IMR-90 (cell line): Measurements from ENCODE around the gene DPYD. TPM values are rescaled to one million over a fixed set of nuclear protein-coding genes. Genes with fewer than 3 reads are reported as not detected.

Experiments
- ATAC-seq: fragments of 200-7000 bp; cut with Tn5 transposase; 2 replicates; pipeline ENCODE4 v1.9.1; 2020; ENCODE audit warnings: low read depth, mild to moderate bottlenecking, moderate library complexity
- BruUV-seq: library from RNA; stranded (reverse); fragments of 400-500 nt; replicated peaks from 2 replicates; lab custom pipeline; 2021; lab: Mats Ljungman, UMichigan
- CTCF ChIA-PET: fragments of 300-600 bp; formaldehyde crosslinking; extraction: SDS; loops from one replicate; lab custom pipeline; 2021; ENCODE audit warnings: antibody characterized with exemption; lab: Yijun Ruan, JAX
- POLR2A ChIA-PET: fragments of 300-600 bp; sonication (Branson Sonifier 250); formaldehyde crosslinking; loops from one replicate; lab custom pipeline; 2022; ENCODE audit warnings: antibody characterized with exemption; ENCODE audit not compliant: unreplicated experiment; lab: Charles Lee
- DNase-seq: peaks from one replicate; pipeline ENCODE4 v3.0.0; 2013
- H2AFZ ChIP-seq: replicated peaks from 2 replicates; pipeline ENCODE3; 2013; ENCODE audit warnings: low read length, mild to moderate bottlenecking; ENCODE audit not compliant: poor library complexity
- H2AK5ac ChIP-seq: 2 replicates; pipeline ENCODE4 v1.6.1; 2013; ENCODE audit warnings: low read depth, low read length, inconsistent platforms
- H2AK9ac ChIP-seq: replicated peaks from 2 replicates; pipeline ENCODE3; 2013; ENCODE audit warnings: mild to moderate bottlenecking, low read depth, low read length, moderate library complexity; ENCODE audit not compliant: poor library complexity
- H2BK120ac ChIP-seq: 2 replicates; pipeline ENCODE4 v1.6.1; 2013; ENCODE audit warnings: low read depth, low read length, inconsistent platforms
- H2BK15ac ChIP-seq: 3 replicates; pipeline ENCODE4 v1.6.1; 2013; ENCODE audit warnings: low read depth, low read length, inconsistent platforms
- H2BK20ac ChIP-seq: 2 replicates; pipeline ENCODE4 v1.6.1; 2013; ENCODE audit warnings: low read depth, mild to moderate bottlenecking, inconsistent platforms, low read length, moderate library complexity
- H2BK5ac ChIP-seq: 2 replicates; pipeline ENCODE4 v1.6.1; 2013; ENCODE audit warnings: mild to moderate bottlenecking, low read depth, low read length, inconsistent platforms; ENCODE audit not compliant: poor library complexity, severe bottlenecking
- H3K14ac ChIP-seq: replicated peaks from 2 replicates; pipeline ENCODE4 v1.6.1; 2013; ENCODE audit warnings: low read depth, low read length, inconsistent platforms
- H3K18ac ChIP-seq: 2 replicates; pipeline ENCODE4 v1.6.1; 2013; ENCODE audit warnings: low read depth, low read length, control low read depth
- H3K23ac ChIP-seq: 2 replicates; pipeline ENCODE4 v1.6.1; 2013; ENCODE audit warnings: low read depth, low read length, inconsistent platforms
- H3K27ac ChIP-seq: 2 replicates; pipeline ENCODE4 v1.5.1; 2013; ENCODE audit warnings: mild to moderate bottlenecking, control low read depth, low read length; ENCODE audit not compliant: insufficient read depth
- H3K27me3 ChIP-seq: 2 replicates; pipeline ENCODE4 v1.6.1; 2013; ENCODE audit warnings: low read length; ENCODE audit not compliant: control insufficient read depth, insufficient read depth
- H3K36me3 ChIP-seq: 2 replicates; pipeline ENCODE4 v1.6.1; 2013; ENCODE audit warnings: low read length, mixed read lengths; ENCODE audit not compliant: control insufficient read depth, insufficient read depth
- H3K4ac ChIP-seq: 2 replicates; pipeline ENCODE4 v1.6.1; 2013; ENCODE audit warnings: low read depth, low read length, inconsistent platforms
- H3K4me1 ChIP-seq: 2 replicates; pipeline ENCODE4 v1.6.1; 2013; ENCODE audit warnings: low read length, mixed read lengths; ENCODE audit not compliant: control insufficient read depth, insufficient read depth
- H3K4me2 ChIP-seq: 2 replicates; pipeline ENCODE4 v1.6.1; 2013; ENCODE audit warnings: low read depth, mild to moderate bottlenecking, control low read depth, low read length, moderate library complexity
- H3K4me3 ChIP-seq: 2 replicates; pipeline ENCODE4 v1.5.1; 2013; ENCODE audit warnings: low read depth, mild to moderate bottlenecking, control low read depth, low read length, moderate library complexity; ENCODE audit not compliant: insufficient read depth
- H3K56ac ChIP-seq: 2 replicates; pipeline ENCODE4 v1.6.1; 2013; ENCODE audit warnings: low read length, inconsistent platforms; ENCODE audit not compliant: insufficient read depth; ENCODE audit errors: extremely low read depth
- H3K79me1 ChIP-seq, 2 experiments: 2 replicates each; pipeline ENCODE4 v1.6.1; 2013; ENCODE audit warnings: low read length in 2 of 2, inconsistent platforms in 1 of 2, low read depth in 1 of 2
- H3K9ac ChIP-seq: 2 replicates; pipeline ENCODE4 v1.6.1; 2013; ENCODE audit warnings: low read depth, low read length, control low read depth
- H3K9me1 ChIP-seq: 2 replicates; pipeline ENCODE4 v1.6.1; 2013; ENCODE audit warnings: low read length, inconsistent platforms; ENCODE audit not compliant: insufficient read depth
- H3K9me3 ChIP-seq: 2 replicates; pipeline ENCODE4 v1.6.1; 2013; ENCODE audit warnings: low read length; ENCODE audit not compliant: control insufficient read depth, insufficient read depth
- H4K20me1 ChIP-seq: 2 replicates; pipeline ENCODE4 v1.6.1; 2013; ENCODE audit warnings: low read length, inconsistent platforms; ENCODE audit not compliant: insufficient read depth
- H4K5ac ChIP-seq: 2 replicates; pipeline ENCODE4 v1.6.1; 2013; ENCODE audit warnings: mild to moderate bottlenecking, low read depth, low read length, control low read depth
- H4K8ac ChIP-seq, 2 experiments: 2 replicates each; pipeline ENCODE4 v1.6.1; 2013; ENCODE audit warnings: low read depth in 2 of 2, low read length in 2 of 2, control low read depth in 1 of 2, inconsistent platforms in 1 of 2
- H4K91ac ChIP-seq: 2 replicates; pipeline ENCODE4 v1.6.1; 2013; ENCODE audit warnings: low read depth, low read length, inconsistent platforms; ENCODE audit not compliant: insufficient read depth
- BHLHE40 ChIP-seq: fragments of 150-350 bp; IDR thresholded peaks from 2 replicates; pipeline ENCODE4 v1.6.1; 2016; ENCODE audit warnings: mild to moderate bottlenecking, low read depth, low read length
- CEBPB ChIP-seq: IDR thresholded peaks from 2 replicates; pipeline ENCODE4 v1.6.1; 2012; ENCODE audit warnings: low read depth, low read length, improper control_type of control experiment
- CHD1 ChIP-seq: IDR thresholded peaks from 2 replicates; pipeline ENCODE4 v1.6.1; 2012; ENCODE audit warnings: low read depth, low read length, improper control_type of control experiment
- CTCF ChIP-seq: conservative IDR thresholded peaks from 2 replicates; pipeline ENCODE4 v1.5.1; 2012; ENCODE audit warnings: mild to moderate bottlenecking, low read depth, low read length, improper control_type of control experiment
- ELK1 ChIP-seq: fragments of 150-350 bp; IDR thresholded peaks from 2 replicates; pipeline ENCODE4 v1.6.1; 2016; ENCODE audit warnings: low read depth, mild to moderate bottlenecking, low read length, moderate library complexity, borderline replicate concordance
- FOS ChIP-seq: fragments of 150-350 bp; IDR thresholded peaks from 2 replicates; pipeline ENCODE4 v1.6.1; 2016; ENCODE audit warnings: low read depth, low read length
- MAFK ChIP-seq: IDR thresholded peaks from 2 replicates; pipeline ENCODE4 v1.6.1; 2012; ENCODE audit warnings: low read depth, low read length, improper control_type of control experiment
- MAZ ChIP-seq: IDR thresholded peaks from 2 replicates; pipeline ENCODE4 v1.6.1; 2012; ENCODE audit warnings: low read depth, mild to moderate bottlenecking, low read length, improper control_type of control experiment, moderate library complexity, borderline replicate concordance
- MXI1 ChIP-seq: IDR thresholded peaks from 2 replicates; pipeline ENCODE4 v1.6.1; 2012; ENCODE audit warnings: low read depth, mild to moderate bottlenecking, low read length, moderate library complexity, borderline replicate concordance
- NFE2L2 ChIP-seq: fragments of 150-350 bp; IDR thresholded peaks from 2 replicates; pipeline ENCODE4 v1.6.1; 2016; ENCODE audit warnings: low read depth, mild to moderate bottlenecking, low read length
- POLR2A ChIP-seq: IDR thresholded peaks from 2 replicates; pipeline ENCODE4 v1.6.1; 2012; ENCODE audit warnings: mild to moderate bottlenecking, low read depth, low read length
- RAD21 ChIP-seq: IDR thresholded peaks from 2 replicates; pipeline ENCODE4 v1.6.1; 2012; ENCODE audit warnings: low read length, improper control_type of control experiment
- RCOR1 ChIP-seq: IDR thresholded peaks from 2 replicates; pipeline ENCODE4 v1.6.1; 2012; ENCODE audit warnings: mild to moderate bottlenecking, low read length, improper control_type of control experiment; ENCODE audit not compliant: insufficient replicate concordance
- RFX5 ChIP-seq: IDR thresholded peaks from 2 replicates; pipeline ENCODE4 v1.8.0; 2012; ENCODE audit warnings: low read depth, mild to moderate bottlenecking, low read length, moderate library complexity
- SMC3 ChIP-seq: fragments of 150-350 bp; IDR thresholded peaks from 2 replicates; pipeline ENCODE4 v1.6.1; 2016; ENCODE audit warnings: low read depth, mild to moderate bottlenecking, antibody characterized with exemption, low read length, moderate library complexity
- USF2 ChIP-seq: fragments of 150-350 bp; IDR thresholded peaks from 2 replicates; pipeline ENCODE4 v1.6.1; 2017; ENCODE audit warnings: mild to moderate bottlenecking, antibody characterized with exemption, low read length, low read depth
- WGBS, 2 experiments: methylation state at CpG; one replicate each; pipeline versions ENCODE4 v1.1.5 to v1.1.7; 2013; ENCODE audit warnings: missing lambda C conversion rate in 2 of 2; ENCODE audit not compliant: insufficient read length in 1 of 2; ENCODE audit errors: extremely low coverage in 2 of 2; 5-methylcytosine and 5-hydroxymethylcytosine counted together
- dilution Hi-C: fragments of 300-500 bp; cut with HindIII; formaldehyde crosslinking; loops from one replicate; pipeline ENCODE4 v1.14.3; 2018; ENCODE audit warnings: low sequenced_read_pairs; ENCODE audit not compliant: unreplicated experiment
- in situ Hi-C: fragments of 300-500 bp; cut with MboI; formaldehyde crosslinking; loops from 3 replicates; pipeline ENCODE4 v1.14.3; 2019; ENCODE audit warnings: low sequenced_read_pairs, inconsistent platforms, mixed read lengths
- intact Hi-C: fragments of 100-400 bp; cut with micrococcal nuclease; formaldehyde crosslinking; loops from 2 replicates; pipeline ENCODE4 v1.10.0; 2022
- polyA plus RNA-seq, 3 experiments: library from polyadenylated mRNA; depleted of rRNA; stranded (reverse); fragments of >200 nt; gene quantifications; 2 replicates each; pipeline ENCODE4 v1.2.3, GENCODE V29; 2012; ENCODE audit warnings: low replicate concordance in 1 of 3
- total RNA-seq: library from RNA; depleted of rRNA; stranded (reverse); fragments of >200 nt; gene quantifications from 2 replicates; pipeline ENCODE4 v1.2.3, GENCODE V29; 2012

DPYD gene
- total and polyA plus RNA-seq, 2 of the 4 experiments (the other 2 are of a cell fraction), result 9.3 to 47.3 TPM

- no peak overlapping the region for H3K4me2 ChIP-seq
- intact Hi-C loops, result loop anchor here (10.0 kb wide), 1 partner anchor 366 kb away; no protein-coding TSS in a partner anchor
- 0 out of 2 replicates have a peak, but pooled peaks cover 2% of the 10 kb centered on the region for H3K9me1 ChIP-seq
- no peaks in the 10 kb centered on the region for H3K36me3 ChIP-seq
- no peak overlapping the region for H4K5ac ChIP-seq
- no peak overlapping the region for H2BK20ac ChIP-seq
- H2BK15ac ChIP-seq, result no peak overlapping the region; the same call in 1 of the 3 replicates
- DNase-seq (no peak), ATAC-seq (no peak)
- H3K4me1 ChIP-seq, result peaks cover 11% of the 10 kb centered on the region
- no peak overlapping the region for H3K4ac ChIP-seq
- H3K14ac ChIP-seq, result no peak overlapping the region
- no peak overlapping the region for H3K9ac ChIP-seq
- H2BK120ac ChIP-seq, result no peak overlapping the region
- TF ChIP-seq CHD1 (no peak), CEBPB (no peak), BHLHE40 (no peak), MAZ (no peak), ELK1 (no peak), USF2 (no peak), NFE2L2 (no peak), SMC3 (no peak), MXI1 (no peak), RCOR1 (no peak), FOS (no peak), RFX5 (no peak), RAD21 (no peak), POLR2A (no peak), CTCF (no peak), MAFK (no peak)
- no peaks in the 10 kb centered on the region for H3K9me3 ChIP-seq
- no TSS peak for BruUV-seq
- CTCF ChIA-PET, result interaction anchor here (0.7 kb wide), 1 partner anchor 87 kb away, joined by 3 read pairs; no protein-coding TSS in a partner anchor
- peak overlapping the region; percentile 9; the same call in 1 of the 2 replicates for H2AK5ac ChIP-seq
- dilution Hi-C loops, result no loop called here
- POLR2A ChIA-PET, result no interaction called here
- no peak overlapping the region for H3K18ac ChIP-seq
- no peak overlapping the region; the same call in 1 of the 2 replicates for H4K91ac ChIP-seq
- WGBS, 2 experiments, result no CpG with 5 or more reads among the region's 8 CpGs
- no peak overlapping the region for H3K27ac ChIP-seq
- no peak overlapping the region for H3K56ac ChIP-seq
- H2AFZ ChIP-seq, result no peak overlapping the region
- no peaks in the 10 kb centered on the region for H4K20me1 ChIP-seq
- in situ Hi-C loops, result no loop called here
- H3K27me3 ChIP-seq, result no peaks in the 10 kb centered on the region
- no peak overlapping the region for H2AK9ac ChIP-seq
- H3K23ac ChIP-seq, result no peak overlapping the region
- H3K4me3 ChIP-seq, result no peak overlapping the region
- no peaks in the 10 kb centered on the region for H3K79me1 ChIP-seq
- no peak overlapping the region for H2BK5ac ChIP-seq
- H4K8ac ChIP-seq, result no peak overlapping the region
Observed at GRCh38 chr1:97331165-97331564, 589.7 kb downstream of the DPYD start.
